ENCODE results near the gene CCDC192. TPM values are rescaled to one million over a fixed set of nuclear protein-coding genes. Genes with fewer than 3 reads are reported as not detected.
A peak's percentile ranks its signal among the peaks of the same experiment; 100 is the strongest.

CCDC192 gene
- total and polyA plus RNA-seq, 10 of the 15 experiments (the other 5 are each of a cell fraction or from before 2014, with no cell fraction given), result 0.20 to 0.79 (median 0.32) TPM; not detected in 4

- RAD21 ChIA-PET (ENCODE audit: unreplicated experiment), result interaction anchor here (0.7 to 4.4 kb wide), 29 partner anchors 9 to 551 kb away, joined by 3 to 48 read pairs (median 4); partner anchors contain the start of gene SLC12A2
- Histone ChIP-seq H3K27me3 (replicated peaks in 1 of 2; ENCODE audit: control insufficient read depth in 2 of 2, insufficient read depth in 2 of 2, low read length in 1 of 2) (no peaks in the 10 kb centered on the region), H3K79me2 (ENCODE audit: control insufficient read depth, insufficient read depth, low read length) (no peaks in the 10 kb centered on the region), H3K9ac (ENCODE audit: control insufficient read depth, insufficient read depth, low read length) (no peak overlapping the region), H3K9me3 (replicated peaks; ENCODE audit: control insufficient read depth, insufficient read depth, low read length) (no peaks in the 10 kb centered on the region), H3K36me3 (ENCODE audit: control insufficient read depth in 2 of 2, insufficient read depth in 2 of 2, low read length in 1 of 2) (no peaks in the 10 kb centered on the region), H3K4me3 (no peak overlapping the region), H3K4me2 (ENCODE audit: control insufficient read depth, insufficient read depth) (peak overlapping the region; percentile 26; the same call in 1 of the 2 replicates), H4K20me1 (ENCODE audit: control insufficient read depth, insufficient read depth) (no peaks in the 10 kb centered on the region), H2AFZ (ENCODE audit: control insufficient read depth, low read depth, low read length) (peak overlapping the region; percentile 68), H3K4me1 (ENCODE audit: control insufficient read depth, insufficient read depth, low read length) (no peaks in the 10 kb centered on the region; the same call in 1 of the 2 replicates), H3K27ac (ENCODE audit: control insufficient read depth, insufficient read depth) (no peak overlapping the region)
- FAIRE-seq, result peak; percentile 54
- in situ Hi-C loops (cut with MboI) (no loop called here), intact Hi-C loops (cut with micrococcal nuclease; ENCODE audit: unreplicated experiment) (loop anchor here (1.0 to 10.0 kb wide), 4 partner anchors 207 to 619 kb away; partner anchors contain the start of gene SLC12A2)
- SMC1A ChIA-PET (ENCODE audit: uncharacterized antibody, unreplicated experiment), result interaction anchor here (0.7 to 4.2 kb wide), 36 partner anchors 9 to 623 kb away, joined by 3 to 24 read pairs (median 4); no protein-coding TSS in a partner anchor
- 12% methylated on average over 8 of the region's 8 CpGs for WGBS (ENCODE audit: insufficient coverage, insufficient replicate concordance, low lambda C conversion rate, missing lambda C conversion rate)
- peak; percentile 71 for DNase-seq (ENCODE audit: low read depth, low spot score)
- peak; percentile 92 for ATAC-seq
- POLR2A ChIA-PET, result interaction anchor here (0.6 to 1.6 kb wide), 3 partner anchors 31 to 118 kb away, joined by 3 to 9 read pairs (median 7); no protein-coding TSS in a partner anchor
- no TSS peak for BruUV-seq (replicated peaks)
- CTCF ChIA-PET, result interaction anchor here (0.6 to 7.7 kb wide), 37 partner anchors 9 to 623 kb away, joined by 3 to 78 read pairs (median 4); partner anchors contain the start of gene SLC12A2
- TF ChIP-seq ZNF217 (IDR thresholded peaks at IDR 0.05) (no peak), TCF3 (IDR thresholded peaks at IDR 0.05; ENCODE audit: borderline replicate concordance, insufficient read depth, low read depth, low read length) (no peak), BHLHE40 (IDR thresholded peaks at IDR 0.05; ENCODE audit: borderline replicate concordance in 1 of 2, low read depth in 2 of 2, low read length in 1 of 2) (peak in 1 of 2 experiments; percentile 60; a peak in 1 of 4 replicates), MYB (IDR thresholded peaks at IDR 0.05; ENCODE audit: borderline replicate concordance, low read depth, low read length) (no peak), SP1 (IDR thresholded peaks at IDR 0.05; ENCODE audit: low read depth, low read length) (peak; percentile 23), USF2 (IDR thresholded peaks at IDR 0.05; ENCODE audit: borderline replicate concordance, low read depth, low read length) (no peak), ZNF384 (IDR thresholded peaks at IDR 0.05; ENCODE audit: borderline replicate concordance, low read depth, low read length) (peak; percentile 58), NR2C1 (IDR thresholded peaks at IDR 0.05) (peak; percentile 57; the same call in 1 of the 2 replicates), IKZF1 (conservative IDR thresholded peaks at IDR 0.05) (peak; percentile 70), POU2F2 (IDR thresholded peaks at IDR 0.05; ENCODE audit: borderline replicate concordance, low read depth, low read length) (0 out of 3 replicates have a peak, but pooled peaks have one; percentile 26), NBN (IDR thresholded peaks at IDR 0.05) (peak; percentile 74; the same call in 1 of the 2 replicates), SMC3 (IDR thresholded peaks at IDR 0.05; ENCODE audit: borderline replicate concordance, low read length) (peak; percentile 31; the same call in 1 of the 2 replicates), SMAD5 (IDR thresholded peaks at IDR 0.05; ENCODE audit: low read depth) (no peak), POLR2AphosphoS5 (IDR thresholded peaks at IDR 0.05; ENCODE audit: low read length) (no peak), ZNF687 (IDR thresholded peaks at IDR 0.05) (peak; percentile 42; the same call in 1 of the 2 replicates), FOS (IDR thresholded peaks at IDR 0.05; ENCODE audit: borderline replicate concordance, extremely low read depth, insufficient read length) (no peak)
- TF ChIP-seq, protein P1, sequence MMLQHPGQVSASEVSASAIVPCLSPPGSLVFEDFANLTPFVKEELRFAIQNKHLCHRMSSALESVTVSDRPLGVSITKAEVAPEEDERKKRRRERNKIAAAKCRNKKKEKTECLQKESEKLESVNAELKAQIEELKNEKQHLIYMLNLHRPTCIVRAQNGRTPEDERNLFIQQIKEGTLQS (IDR thresholded peaks at IDR 0.05; ENCODE audit: borderline replicate concordance, extremely low read depth, low read depth, low read length), result no peak
Observed at GRCh38 chr5:127875235-127876021, 172.2 kb downstream of the CCDC192 start.

Measured in GM12878 (cell line).